Astrocyte of the spinal cord (primary cell): Measurements from ENCODE around the gene STX1B.

Source experiments
- DNase-seq: peaks from one replicate; pipeline ENCODE4 v3.0.0; 2011; ENCODE audit warnings: low read depth, low spot score
- H3K4me3 ChIP-seq: 2 replicates; pipeline ENCODE4 v1.5.1; 2011; ENCODE audit warnings: low read depth, mild to moderate bottlenecking, low read length, moderate library complexity
- in situ Hi-C: cut with HindIII; loops from 2 replicates; pipeline ENCODE4 v1.10.0; 2017; ENCODE audit warnings: low sequenced_read_pairs
- TF ChIP-seq, protein P1 (sequence below): IDR thresholded peaks from 2 replicates; pipeline ENCODE4 v1.5.1; 2012; ENCODE audit warnings: low read depth, mild to moderate bottlenecking, low read length, inconsistent platforms

Gene STX1B

DNA sequence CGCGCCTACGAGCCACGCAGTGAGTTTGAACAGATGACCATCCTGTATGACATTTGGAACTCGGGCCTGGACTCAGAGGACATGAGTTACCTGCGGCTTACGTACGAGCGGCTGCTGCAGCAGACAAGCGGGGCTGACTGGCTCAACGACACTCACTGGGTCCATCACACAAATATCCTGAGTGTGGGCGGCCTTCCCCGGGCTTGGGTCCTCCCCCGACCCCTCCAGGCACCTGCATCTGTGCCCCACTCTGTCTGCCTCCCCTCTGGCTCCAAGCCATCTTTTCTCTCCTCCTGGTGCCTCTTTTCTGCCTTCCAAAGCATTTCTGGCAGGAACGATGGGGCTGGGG, 30.4 kb downstream of the STX1B start:
- in situ Hi-C loops = no loop called here
- TF ChIP-seq, protein P1, sequence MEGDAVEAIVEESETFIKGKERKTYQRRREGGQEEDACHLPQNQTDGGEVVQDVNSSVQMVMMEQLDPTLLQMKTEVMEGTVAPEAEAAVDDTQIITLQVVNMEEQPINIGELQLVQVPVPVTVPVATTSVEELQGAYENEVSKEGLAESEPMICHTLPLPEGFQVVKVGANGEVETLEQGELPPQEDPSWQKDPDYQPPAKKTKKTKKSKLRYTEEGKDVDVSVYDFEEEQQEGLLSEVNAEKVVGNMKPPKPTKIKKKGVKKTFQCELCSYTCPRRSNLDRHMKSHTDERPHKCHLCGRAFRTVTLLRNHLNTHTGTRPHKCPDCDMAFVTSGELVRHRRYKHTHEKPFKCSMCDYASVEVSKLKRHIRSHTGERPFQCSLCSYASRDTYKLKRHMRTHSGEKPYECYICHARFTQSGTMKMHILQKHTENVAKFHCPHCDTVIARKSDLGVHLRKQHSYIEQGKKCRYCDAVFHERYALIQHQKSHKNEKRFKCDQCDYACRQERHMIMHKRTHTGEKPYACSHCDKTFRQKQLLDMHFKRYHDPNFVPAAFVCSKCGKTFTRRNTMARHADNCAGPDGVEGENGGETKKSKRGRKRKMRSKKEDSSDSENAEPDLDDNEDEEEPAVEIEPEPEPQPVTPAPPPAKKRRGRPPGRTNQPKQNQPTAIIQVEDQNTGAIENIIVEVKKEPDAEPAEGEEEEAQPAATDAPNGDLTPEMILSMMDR = no peak

GRCh38 chr16:30979170-30980022, 31.0 kb downstream of the STX1B start:
- TF ChIP-seq, protein P1 = no peak

More for the DNA sequence above, 30.4 kb downstream of the STX1B start:
- DNase-seq = no peak
- no peak overlapping the region for H3K4me3 ChIP-seq

GRCh38 chr16:30977502-30977901, 32.9 kb downstream of the STX1B start:
- TF ChIP-seq, protein P1 = peak; percentile 39
- in situ Hi-C loops = no loop called here
- no peak for DNase-seq
- H3K4me3 ChIP-seq = no peak overlapping the region

More at GRCh38 chr16:30979170-30980022, 31.0 kb downstream of the STX1B start:
- in situ Hi-C loops = no loop called here
- no peak for DNase-seq
- H3K4me3 ChIP-seq = no peak overlapping the region

DNA sequence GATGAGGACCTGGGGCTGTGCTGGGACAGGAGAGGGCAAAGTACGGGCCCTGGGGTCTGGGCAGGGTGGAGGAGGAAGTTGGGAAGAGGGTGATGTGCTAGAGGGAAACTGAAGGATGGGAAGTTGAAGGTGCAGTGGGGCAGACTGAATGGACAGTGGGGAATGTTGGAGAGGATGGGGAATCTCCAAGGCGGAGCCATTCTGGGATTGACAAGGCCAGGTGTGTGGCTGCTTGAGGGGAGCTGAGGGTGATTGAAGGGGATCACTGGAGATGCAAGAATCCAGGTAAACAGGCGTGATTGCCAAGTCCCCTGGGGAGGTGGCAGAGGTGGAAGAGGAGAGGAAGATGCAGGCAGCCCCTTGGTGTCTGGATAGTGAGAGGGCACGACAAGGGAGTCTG, 34.0 kb downstream of the STX1B start:
- no peak overlapping the region for H3K4me3 ChIP-seq
- in situ Hi-C loops = no loop called here
- DNase-seq = no peak
- TF ChIP-seq, protein P1 = no peak

GRCh38 chr16:30974348-30974747, 36.1 kb downstream of the STX1B start:
- no peak for DNase-seq
- TF ChIP-seq, protein P1 = no peak
- in situ Hi-C loops = no loop called here
- H3K4me3 ChIP-seq = no peak overlapping the region

- TF ChIP-seq, protein P1 = peak; percentile 38
- H3K4me3 ChIP-seq = no peak overlapping the region
- DNase-seq = peak; percentile 32
- in situ Hi-C loops = no loop called here
Observed at GRCh38 chr16:30972872-30973271, 37.6 kb downstream of the STX1B start.
